ENCODE measurements around the gene SH3RF1.

DNA sequence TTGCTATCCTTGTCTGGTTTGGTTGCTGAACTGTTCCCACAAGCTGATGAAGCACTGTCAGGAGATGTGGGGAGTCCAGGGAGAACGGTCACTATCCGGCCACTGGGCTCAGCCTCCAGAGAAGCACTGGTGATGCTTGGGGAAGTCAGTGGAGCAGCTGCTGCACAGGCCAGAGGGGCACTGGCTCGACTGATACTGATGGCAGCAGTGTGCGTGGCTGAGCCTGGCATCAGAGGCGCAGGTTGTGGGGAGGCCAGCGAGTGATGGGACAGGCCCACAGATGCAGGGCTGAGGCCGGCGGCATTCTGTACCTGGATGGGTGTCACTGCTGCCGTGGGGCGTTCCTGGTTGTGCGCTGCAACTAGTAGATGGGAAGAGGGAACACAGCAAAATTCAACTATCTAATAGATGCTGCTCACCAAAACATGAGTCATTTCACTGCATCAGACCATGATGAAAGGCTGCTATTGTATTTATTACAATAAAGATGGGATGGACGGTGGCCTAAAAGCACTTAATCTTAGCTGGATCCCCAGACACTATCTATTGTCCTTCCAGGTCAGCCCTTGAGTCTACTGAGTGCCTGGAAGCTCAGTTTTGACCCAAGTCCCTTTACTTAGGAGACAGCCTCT, 154.4 kb downstream of the SH3RF1 start:
- TF ChIP-seq, protein P1, sequence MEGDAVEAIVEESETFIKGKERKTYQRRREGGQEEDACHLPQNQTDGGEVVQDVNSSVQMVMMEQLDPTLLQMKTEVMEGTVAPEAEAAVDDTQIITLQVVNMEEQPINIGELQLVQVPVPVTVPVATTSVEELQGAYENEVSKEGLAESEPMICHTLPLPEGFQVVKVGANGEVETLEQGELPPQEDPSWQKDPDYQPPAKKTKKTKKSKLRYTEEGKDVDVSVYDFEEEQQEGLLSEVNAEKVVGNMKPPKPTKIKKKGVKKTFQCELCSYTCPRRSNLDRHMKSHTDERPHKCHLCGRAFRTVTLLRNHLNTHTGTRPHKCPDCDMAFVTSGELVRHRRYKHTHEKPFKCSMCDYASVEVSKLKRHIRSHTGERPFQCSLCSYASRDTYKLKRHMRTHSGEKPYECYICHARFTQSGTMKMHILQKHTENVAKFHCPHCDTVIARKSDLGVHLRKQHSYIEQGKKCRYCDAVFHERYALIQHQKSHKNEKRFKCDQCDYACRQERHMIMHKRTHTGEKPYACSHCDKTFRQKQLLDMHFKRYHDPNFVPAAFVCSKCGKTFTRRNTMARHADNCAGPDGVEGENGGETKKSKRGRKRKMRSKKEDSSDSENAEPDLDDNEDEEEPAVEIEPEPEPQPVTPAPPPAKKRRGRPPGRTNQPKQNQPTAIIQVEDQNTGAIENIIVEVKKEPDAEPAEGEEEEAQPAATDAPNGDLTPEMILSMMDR (conservative IDR thresholded peaks at IDR 0.05; ENCODE audit: low read depth in 2 of 2): no peak
- TF ChIP-seq EZH2 (IDR thresholded peaks at IDR 0.05; ENCODE audit: low read depth, unreplicated experiment): no peak
- TF ChIP-seq, protein P2, sequence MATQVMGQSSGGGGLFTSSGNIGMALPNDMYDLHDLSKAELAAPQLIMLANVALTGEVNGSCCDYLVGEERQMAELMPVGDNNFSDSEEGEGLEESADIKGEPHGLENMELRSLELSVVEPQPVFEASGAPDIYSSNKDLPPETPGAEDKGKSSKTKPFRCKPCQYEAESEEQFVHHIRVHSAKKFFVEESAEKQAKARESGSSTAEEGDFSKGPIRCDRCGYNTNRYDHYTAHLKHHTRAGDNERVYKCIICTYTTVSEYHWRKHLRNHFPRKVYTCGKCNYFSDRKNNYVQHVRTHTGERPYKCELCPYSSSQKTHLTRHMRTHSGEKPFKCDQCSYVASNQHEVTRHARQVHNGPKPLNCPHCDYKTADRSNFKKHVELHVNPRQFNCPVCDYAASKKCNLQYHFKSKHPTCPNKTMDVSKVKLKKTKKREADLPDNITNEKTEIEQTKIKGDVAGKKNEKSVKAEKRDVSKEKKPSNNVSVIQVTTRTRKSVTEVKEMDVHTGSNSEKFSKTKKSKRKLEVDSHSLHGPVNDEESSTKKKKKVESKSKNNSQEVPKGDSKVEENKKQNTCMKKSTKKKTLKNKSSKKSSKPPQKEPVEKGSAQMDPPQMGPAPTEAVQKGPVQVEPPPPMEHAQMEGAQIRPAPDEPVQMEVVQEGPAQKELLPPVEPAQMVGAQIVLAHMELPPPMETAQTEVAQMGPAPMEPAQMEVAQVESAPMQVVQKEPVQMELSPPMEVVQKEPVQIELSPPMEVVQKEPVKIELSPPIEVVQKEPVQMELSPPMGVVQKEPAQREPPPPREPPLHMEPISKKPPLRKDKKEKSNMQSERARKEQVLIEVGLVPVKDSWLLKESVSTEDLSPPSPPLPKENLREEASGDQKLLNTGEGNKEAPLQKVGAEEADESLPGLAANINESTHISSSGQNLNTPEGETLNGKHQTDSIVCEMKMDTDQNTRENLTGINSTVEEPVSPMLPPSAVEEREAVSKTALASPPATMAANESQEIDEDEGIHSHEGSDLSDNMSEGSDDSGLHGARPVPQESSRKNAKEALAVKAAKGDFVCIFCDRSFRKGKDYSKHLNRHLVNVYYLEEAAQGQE (IDR thresholded peaks at IDR 0.05; ENCODE audit: unreplicated experiment): no peak
- no peak for TF ChIP-seq EZH2phosphoT487 (IDR thresholded peaks at IDR 0.05; ENCODE audit: unreplicated experiment)
- no peak for TF ChIP-seq CREB1 (CRISPR knock-in tag; IDR thresholded peaks at IDR 0.05; ENCODE audit: low read depth)
- TF ChIP-seq ZNF114 (CRISPR knock-in tag; IDR thresholded peaks at IDR 0.05): no peak
- TF ChIP-seq STAT1 (IDR thresholded peaks at IDR 0.05; ENCODE audit: unreplicated experiment): no peak
- no peak for TF ChIP-seq POLR2AphosphoS5 (IDR thresholded peaks at IDR 0.05; ENCODE audit: low read depth)

Measured in GM23338 (cell line).